HG02763 (cell line): ENCODE measurements around the gene GRAP.
"Not testable (repeated sequence)": the region's sequence is repeated elsewhere in the genome, so short reads cannot be mapped to it uniquely, and the experiment has no call there.

Experiments used
- ATAC-seq: cut with Tn5 transposase; IDR thresholded peaks from one replicate; pipeline ENCODE4 v1.9.1; 2021; ENCODE audit warnings: mild to moderate bottlenecking, moderate library complexity; ENCODE audit not compliant: unreplicated experiment

GRAP gene

DNA sequence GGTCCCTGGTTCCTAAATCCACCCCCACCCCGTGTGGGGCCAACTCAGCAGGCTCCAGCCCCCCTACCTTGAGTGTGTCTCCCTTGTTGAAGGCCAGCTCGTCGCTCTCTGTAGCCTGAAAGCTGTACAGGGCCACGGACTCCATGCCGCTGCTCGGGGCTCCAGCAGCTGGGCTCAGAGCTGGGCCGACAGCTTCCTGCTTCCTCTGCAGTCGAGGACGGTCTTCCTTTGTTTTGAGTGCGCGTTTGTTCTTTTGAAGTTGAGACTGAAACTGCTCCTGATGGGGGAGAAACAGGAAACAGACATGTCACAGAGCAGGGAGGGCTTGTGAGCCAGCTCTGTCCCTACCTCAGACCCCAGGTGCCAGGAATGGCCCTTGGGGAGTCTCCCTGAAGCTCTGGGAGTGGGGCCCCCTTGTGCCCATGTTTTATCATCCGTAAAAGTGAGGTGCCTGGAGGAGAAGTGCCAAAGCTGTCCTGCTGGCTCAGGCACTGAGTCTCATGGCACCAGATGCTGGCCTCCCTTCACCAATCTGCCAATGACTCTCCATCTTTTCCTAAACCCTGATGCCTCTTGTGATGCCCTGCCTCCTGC is at the start of gene GRAP:
GRAP (minus strand) TSS at position 176 of the 594 bp plus-strand sequence; CDS start at position 145, 31 bp downstream.
- ATAC-seq: not testable (repeated sequence)

- not testable (repeated sequence) for ATAC-seq
These were observed 47.1 kb upstream of the GRAP start for GRCh38 chr17:19093684-19094438.

- ATAC-seq: not testable (repeated sequence)
These were observed 46.3 kb upstream of the GRAP start for GRCh38 chr17:19092737-19093683.

DNA sequence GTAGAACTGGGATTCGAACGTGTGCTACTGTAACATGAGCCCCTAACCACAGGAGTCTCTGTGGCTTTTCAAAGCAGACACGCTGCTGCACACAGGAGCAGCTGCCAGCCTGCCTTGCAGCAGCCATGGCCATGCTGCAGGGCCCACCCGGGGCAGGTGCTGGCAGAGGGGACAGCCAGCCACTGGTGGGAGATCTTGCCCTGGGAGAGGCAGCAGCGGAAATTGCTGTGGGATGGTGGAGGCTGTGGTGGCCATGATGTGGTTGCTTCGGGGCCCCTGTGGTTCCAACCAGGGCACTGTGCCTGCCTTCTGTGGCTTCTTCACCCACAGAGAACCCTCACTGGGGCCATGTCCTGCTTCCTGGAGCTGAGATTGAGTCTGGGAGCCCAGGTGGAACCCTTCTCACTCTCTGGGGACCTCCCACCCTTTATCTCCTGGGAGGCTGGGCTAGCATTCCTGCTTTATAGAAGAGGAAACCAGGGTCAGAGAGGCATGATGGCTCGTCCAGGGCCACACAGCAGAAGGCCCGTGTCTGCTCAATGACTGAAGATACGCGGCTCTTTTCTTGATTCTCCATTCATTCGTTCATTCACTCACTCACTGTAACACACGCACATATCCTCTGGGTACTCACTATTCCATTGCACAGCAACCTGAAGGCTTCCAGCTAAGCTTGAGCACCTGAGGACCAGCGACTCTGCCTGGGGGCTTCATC is 43.5 kb upstream of the GRAP start:
- not testable (repeated sequence) for ATAC-seq

GRCh38 chr17:19088804-19089685 is 42.3 kb upstream of the GRAP start:
- not testable (repeated sequence) for ATAC-seq

DNA sequence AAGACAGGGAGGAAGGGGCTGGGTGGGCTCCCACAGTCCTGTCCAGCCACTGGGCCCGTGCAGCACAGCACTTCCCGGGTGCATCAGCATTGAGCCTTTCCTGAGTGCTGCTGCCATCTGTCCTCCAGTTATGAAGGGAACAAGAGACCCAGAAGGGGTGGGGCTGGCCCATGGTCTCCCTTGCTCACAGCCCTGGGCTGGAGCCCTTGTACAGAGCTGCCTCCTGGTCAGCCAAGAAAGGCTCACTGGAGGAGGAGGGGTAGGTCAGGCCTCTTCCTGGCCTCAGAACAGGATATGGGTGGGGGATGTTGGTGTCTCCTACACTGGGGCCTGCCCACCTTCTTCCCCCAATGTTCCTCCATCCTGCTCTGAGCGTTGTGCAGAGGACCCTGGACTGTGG is 30.6 kb upstream of the GRAP start:
- not testable (repeated sequence) for ATAC-seq

DNA sequence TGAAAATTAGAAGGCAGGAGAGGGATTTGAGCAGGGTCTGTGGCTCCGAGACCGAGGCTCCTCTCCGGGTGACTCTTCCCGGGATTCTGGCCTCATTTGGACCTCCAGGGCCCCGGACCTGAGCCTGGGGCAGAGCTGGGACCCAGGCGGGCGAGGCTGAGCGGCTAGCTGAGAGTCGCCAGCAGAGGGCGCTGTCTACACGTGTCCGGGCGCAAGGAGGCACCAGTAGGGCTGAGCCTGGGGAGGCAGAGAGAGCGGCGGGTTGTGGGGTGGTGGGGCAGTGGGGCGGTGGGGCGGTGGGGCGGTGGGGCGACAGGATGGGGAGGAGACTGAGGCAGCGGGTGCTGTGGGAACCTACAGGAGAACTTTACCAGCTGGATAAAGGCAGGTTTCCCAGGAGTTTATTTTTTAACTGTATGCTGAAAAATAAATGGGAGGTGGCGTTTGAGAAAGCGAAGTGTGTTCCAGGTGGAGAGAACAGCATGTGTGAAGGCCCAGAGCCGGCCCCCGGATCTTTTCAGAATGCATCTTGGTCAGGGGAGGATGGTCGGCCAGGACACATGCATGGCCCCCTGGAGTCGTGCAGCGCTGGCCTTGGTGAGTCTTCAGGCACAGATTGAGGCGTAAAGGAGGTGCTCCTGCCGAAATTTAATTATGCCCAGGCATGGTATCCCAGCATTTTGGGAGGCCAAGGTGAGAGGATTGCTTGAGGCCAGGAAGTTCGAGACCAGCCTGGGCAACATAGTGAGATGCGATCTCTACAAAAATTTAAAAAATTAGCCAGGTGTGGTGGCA is 29.8 kb upstream of the GRAP start:
- not testable (repeated sequence) for ATAC-seq

- peak; percentile 79 for ATAC-seq
These were observed 23.8 kb upstream of the GRAP start for GRCh38 chr17:19070318-19071168.

- ATAC-seq: not testable (repeated sequence)
These were observed 17.6 kb upstream of the GRAP start for GRCh38 chr17:19064378-19064777.

- not testable (repeated sequence) for ATAC-seq
These were observed 16.7 kb upstream of the GRAP start for GRCh38 chr17:19063326-19063956.

DNA sequence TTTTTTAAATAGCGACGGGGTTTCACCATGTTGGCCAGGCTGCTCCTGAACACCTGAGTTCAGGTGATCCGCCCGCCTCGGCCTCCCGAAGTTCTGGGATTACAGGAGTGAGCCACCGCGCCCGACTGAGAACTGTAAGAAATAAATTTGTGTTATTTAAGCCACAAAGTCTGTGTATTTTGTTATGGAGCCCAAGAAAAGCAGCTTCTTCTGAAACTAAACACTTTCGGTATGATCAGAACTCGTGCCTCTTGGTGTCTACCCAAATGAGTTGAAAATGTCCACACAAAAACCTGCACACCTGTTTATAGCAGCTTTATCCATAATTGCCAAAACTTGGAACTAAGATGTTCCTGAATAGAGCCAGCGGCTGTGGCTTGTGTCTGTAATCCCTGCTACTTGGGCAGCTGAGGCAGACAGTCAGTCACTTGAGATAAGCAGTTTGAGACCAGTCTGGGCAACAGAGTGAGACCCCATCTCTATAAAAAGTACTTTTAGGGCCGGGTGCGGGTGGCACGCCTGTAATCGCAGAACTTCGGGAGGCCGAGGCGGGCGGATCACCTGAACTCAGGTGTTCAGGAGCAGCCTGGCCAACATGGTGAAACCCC is 16.1 kb upstream of the GRAP start:
- ATAC-seq: not testable (repeated sequence)

- not testable (repeated sequence) for ATAC-seq
These were observed 15.4 kb upstream of the GRAP start for GRCh38 chr17:19062009-19062717.

- not testable (repeated sequence) for ATAC-seq
These were observed 8.7 kb upstream of the GRAP start for GRCh38 chr17:19055447-19055846.

DNA sequence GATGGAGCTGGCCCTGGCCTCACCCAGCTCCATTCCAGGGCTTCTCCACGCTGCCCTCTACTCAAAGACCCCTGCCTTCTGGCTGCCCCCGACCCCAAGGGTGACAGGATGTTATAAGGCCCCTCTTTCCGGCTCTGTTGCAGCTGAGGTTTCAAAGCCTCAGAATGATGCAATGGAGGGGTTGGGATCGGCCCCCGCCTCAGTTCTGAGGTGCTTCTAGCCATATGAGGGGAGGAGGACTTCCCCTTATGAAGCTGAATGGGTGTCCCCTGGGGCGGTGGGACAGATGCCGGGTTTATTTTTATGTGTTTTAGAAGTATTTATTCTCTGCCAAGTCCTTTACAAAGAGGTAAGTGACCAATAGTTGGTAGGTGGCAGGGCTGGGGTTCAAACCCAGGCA is 2.1 kb upstream of the GRAP start:
- not testable (repeated sequence) for ATAC-seq

- not testable (repeated sequence) for ATAC-seq
These were observed 753 bp upstream of the GRAP start for GRCh38 chr17:19047510-19047909.

- not testable (repeated sequence) for ATAC-seq
These were observed 2.1 kb downstream of the GRAP start for GRCh38 chr17:19044643-19045042.
